ENCODE results near the gene ZBTB20.

ZBTB20 gene

GRCh38 chr3:114478801-114479200 is 668.3 kb downstream of the ZBTB20 start:
- H2BK120ac ChIP-seq (ENCODE audit: low read depth, low read length): no peak overlapping the region
- no peaks in the 10 kb centered on the region for H3K4me1 ChIP-seq (ENCODE audit: control insufficient read depth, insufficient read depth, low read depth, low read length)
- no peak overlapping the region for H4K8ac ChIP-seq (ENCODE audit: low read length)
- no peak overlapping the region for H3K23ac ChIP-seq (ENCODE audit: low read length in 2 of 2)
- H3K4ac ChIP-seq (ENCODE audit: low read depth in 1 of 2, low read length in 2 of 2): no peak overlapping the region
- H3K14ac ChIP-seq (ENCODE audit: low read length in 2 of 2): no peak overlapping the region
- H3K9me3 ChIP-seq (ENCODE audit: control insufficient read depth, low read length): no peaks in the 10 kb centered on the region
- no peak overlapping the region for H2BK15ac ChIP-seq (ENCODE audit: low read depth, poor library complexity, severe bottlenecking)
- no peak overlapping the region for H2AFZ ChIP-seq (ENCODE audit: low read depth, low read length)
- no peaks in the 10 kb centered on the region for H3K36me3 ChIP-seq (ENCODE audit: control insufficient read depth in 1 of 2, insufficient read depth in 2 of 2, low read depth in 1 of 2, low read length in 2 of 2)
- no peak overlapping the region for H2AK5ac ChIP-seq (ENCODE audit: low read length, severe bottlenecking)
- no peak overlapping the region for H3K4me2 ChIP-seq (ENCODE audit: low read length, poor library complexity, severe bottlenecking)
- no peak overlapping the region for H3K18ac ChIP-seq (ENCODE audit: low read depth in 1 of 2, low read length in 2 of 2)
- H3K27me3 ChIP-seq (ENCODE audit: control insufficient read depth in 1 of 2, insufficient read depth in 1 of 2, low read length in 2 of 2): no peaks in the 10 kb centered on the region
- peaks cover 23% of the 10 kb centered on the region for H3K79me1 ChIP-seq (replicated peaks; ENCODE audit: low read length, poor library complexity, severe bottlenecking)
- no peak overlapping the region for H3K27ac ChIP-seq (ENCODE audit: low read length, poor library complexity, severe bottlenecking)
- H2BK5ac ChIP-seq (ENCODE audit: low read depth, low read length, poor library complexity, severe bottlenecking): no peak overlapping the region
- no peak overlapping the region for H3K4me3 ChIP-seq (ENCODE audit: insufficient read depth in 1 of 2, low read depth in 1 of 2, low read length in 2 of 2)
- H3K9ac ChIP-seq (ENCODE audit: low read length): no peak overlapping the region
- H4K91ac ChIP-seq (ENCODE audit: low read length): no peak overlapping the region
- no peak overlapping the region for H2BK12ac ChIP-seq (ENCODE audit: low read length in 2 of 2)
- no peak for DNase-seq

- no peak overlapping the region for H2BK12ac ChIP-seq (ENCODE audit: low read length in 2 of 2)
- H3K9ac ChIP-seq (ENCODE audit: low read length): no peak overlapping the region
- H2BK15ac ChIP-seq (ENCODE audit: low read depth, poor library complexity, severe bottlenecking): no peak overlapping the region
- H3K4me3 ChIP-seq (ENCODE audit: insufficient read depth in 1 of 2, low read depth in 1 of 2, low read length in 2 of 2): no peak overlapping the region
- no peak overlapping the region for H3K18ac ChIP-seq (ENCODE audit: low read depth in 1 of 2, low read length in 2 of 2)
- H4K8ac ChIP-seq (ENCODE audit: low read length): no peak overlapping the region
- H3K23ac ChIP-seq (ENCODE audit: low read length in 2 of 2): no peak overlapping the region
- peaks cover 25% of the 10 kb centered on the region for H3K79me1 ChIP-seq (replicated peaks; ENCODE audit: low read length, poor library complexity, severe bottlenecking)
- DNase-seq: no peak
- H4K91ac ChIP-seq (ENCODE audit: low read length): no peak overlapping the region
- H3K27ac ChIP-seq (ENCODE audit: low read length, poor library complexity, severe bottlenecking): no peak overlapping the region
- H3K36me3 ChIP-seq (ENCODE audit: control insufficient read depth in 1 of 2, insufficient read depth in 2 of 2, low read depth in 1 of 2, low read length in 2 of 2): peaks cover 0 to 3% of the 10 kb centered on the region in 2 experiments
- no peak overlapping the region for H2BK120ac ChIP-seq (ENCODE audit: low read depth, low read length)
- H2BK5ac ChIP-seq (ENCODE audit: low read depth, low read length, poor library complexity, severe bottlenecking): no peak overlapping the region
- H3K14ac ChIP-seq (ENCODE audit: low read length in 2 of 2): no peak overlapping the region
- H3K27me3 ChIP-seq (ENCODE audit: control insufficient read depth in 1 of 2, insufficient read depth in 1 of 2, low read length in 2 of 2): no peaks in the 10 kb centered on the region
- no peaks in the 10 kb centered on the region for H3K9me3 ChIP-seq (ENCODE audit: control insufficient read depth, low read length)
- no peak overlapping the region for H2AK5ac ChIP-seq (ENCODE audit: low read length, severe bottlenecking)
- H3K4me2 ChIP-seq (ENCODE audit: low read length, poor library complexity, severe bottlenecking): no peak overlapping the region
- H2AFZ ChIP-seq (ENCODE audit: low read depth, low read length): no peak overlapping the region
- H3K4ac ChIP-seq (ENCODE audit: low read depth in 1 of 2, low read length in 2 of 2): no peak overlapping the region
- H3K4me1 ChIP-seq (ENCODE audit: control insufficient read depth, insufficient read depth, low read depth, low read length): no peaks in the 10 kb centered on the region
Measured at GRCh38 chr3:114476511-114476910, 670.6 kb downstream of the ZBTB20 start.

- no peak for DNase-seq
- Histone ChIP-seq H3K14ac (ENCODE audit: low read length in 2 of 2) (no peak overlapping the region), H3K4me2 (ENCODE audit: low read length, poor library complexity, severe bottlenecking) (no peak overlapping the region), H3K9ac (ENCODE audit: low read length) (no peak overlapping the region), H3K4ac (ENCODE audit: low read depth in 1 of 2, low read length in 2 of 2) (no peak overlapping the region), H2AFZ (ENCODE audit: low read depth, low read length) (no peak overlapping the region), H2AK5ac (ENCODE audit: low read length, severe bottlenecking) (no peak overlapping the region), H2BK12ac (ENCODE audit: low read length in 2 of 2) (no peak overlapping the region), H2BK5ac (ENCODE audit: low read depth, low read length, poor library complexity, severe bottlenecking) (no peak overlapping the region), H3K4me1 (ENCODE audit: control insufficient read depth, insufficient read depth, low read depth, low read length) (no peaks in the 10 kb centered on the region), H3K4me3 (ENCODE audit: insufficient read depth in 1 of 2, low read depth in 1 of 2, low read length in 2 of 2) (no peak overlapping the region), H2BK120ac (ENCODE audit: low read depth, low read length) (no peak overlapping the region), H4K8ac (ENCODE audit: low read length) (no peak overlapping the region), H3K23ac (ENCODE audit: low read length in 2 of 2) (no peak overlapping the region), H4K91ac (ENCODE audit: low read length) (no peak overlapping the region), H3K18ac (ENCODE audit: low read depth in 1 of 2, low read length in 2 of 2) (no peak overlapping the region), H3K79me1 (replicated peaks; ENCODE audit: low read length, poor library complexity, severe bottlenecking) (peaks cover 25% of the 10 kb centered on the region), H3K27me3 (ENCODE audit: control insufficient read depth in 1 of 2, insufficient read depth in 1 of 2, low read length in 2 of 2) (no peaks in the 10 kb centered on the region), H2BK15ac (ENCODE audit: low read depth, poor library complexity, severe bottlenecking) (no peak overlapping the region), H3K9me3 (ENCODE audit: control insufficient read depth, low read length) (no peaks in the 10 kb centered on the region), H3K27ac (ENCODE audit: low read length, poor library complexity, severe bottlenecking) (no peak overlapping the region), H3K36me3 (ENCODE audit: control insufficient read depth in 1 of 2, insufficient read depth in 2 of 2, low read depth in 1 of 2, low read length in 2 of 2) (peaks cover 0 to 3% of the 10 kb centered on the region in 2 experiments)
- 100% methylated on average over 1 of the region's 2 CpGs for WGBS
Measured at GRCh38 chr3:114471478-114471877, 675.6 kb downstream of the ZBTB20 start.

DNA sequence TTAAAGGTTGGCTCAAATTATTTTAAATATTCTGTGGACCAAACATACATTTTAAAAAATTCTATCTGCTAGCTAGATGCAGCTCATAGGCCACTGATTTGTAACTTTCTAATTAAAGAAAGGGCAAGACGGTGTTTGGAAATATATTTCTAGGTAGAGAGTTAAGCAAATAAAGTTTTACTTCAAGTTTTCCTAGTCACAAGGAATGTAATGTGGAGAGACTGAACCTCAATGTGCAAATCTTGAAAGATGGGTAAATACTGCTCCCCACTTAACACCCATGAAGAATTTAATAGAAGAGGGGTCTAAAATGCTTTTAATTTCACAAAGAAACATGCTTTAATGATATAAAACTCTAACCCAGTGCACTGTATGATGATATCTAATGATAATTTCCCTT is 678.0 kb downstream of the ZBTB20 start:
- H3K18ac ChIP-seq (ENCODE audit: low read depth in 1 of 2, low read length in 2 of 2): no peak overlapping the region
- H3K27ac ChIP-seq (ENCODE audit: low read length, poor library complexity, severe bottlenecking): no peak overlapping the region
- no peak overlapping the region for H3K23ac ChIP-seq (ENCODE audit: low read length in 2 of 2)
- H4K8ac ChIP-seq (ENCODE audit: low read length): no peak overlapping the region
- no peaks in the 10 kb centered on the region for H3K9me3 ChIP-seq (ENCODE audit: control insufficient read depth, low read length)
- H3K4ac ChIP-seq (ENCODE audit: low read depth in 1 of 2, low read length in 2 of 2): no peak overlapping the region
- H2BK120ac ChIP-seq (ENCODE audit: low read depth, low read length): no peak overlapping the region
- no peak overlapping the region for H3K9ac ChIP-seq (ENCODE audit: low read length)
- H3K4me1 ChIP-seq (ENCODE audit: control insufficient read depth, insufficient read depth, low read depth, low read length): no peaks in the 10 kb centered on the region
- no peak overlapping the region for H3K4me2 ChIP-seq (ENCODE audit: low read length, poor library complexity, severe bottlenecking)
- no peak for DNase-seq
- no peak overlapping the region for H3K4me3 ChIP-seq (ENCODE audit: insufficient read depth in 1 of 2, low read depth in 1 of 2, low read length in 2 of 2)
- H3K14ac ChIP-seq (ENCODE audit: low read length in 2 of 2): no peak overlapping the region
- no peak overlapping the region for H2BK12ac ChIP-seq (ENCODE audit: low read length in 2 of 2)
- H2BK5ac ChIP-seq (ENCODE audit: low read depth, low read length, poor library complexity, severe bottlenecking): no peak overlapping the region
- H3K79me1 ChIP-seq (replicated peaks; ENCODE audit: low read length, poor library complexity, severe bottlenecking): peaks cover 26% of the 10 kb centered on the region
- no CpG with 5 or more reads among the region's 1 CpG for WGBS
- no peak overlapping the region for H2BK15ac ChIP-seq (ENCODE audit: low read depth, poor library complexity, severe bottlenecking)
- H3K27me3 ChIP-seq (ENCODE audit: control insufficient read depth in 1 of 2, insufficient read depth in 1 of 2, low read length in 2 of 2): no peaks in the 10 kb centered on the region
- H2AFZ ChIP-seq (ENCODE audit: low read depth, low read length): no peak overlapping the region
- H3K36me3 ChIP-seq (ENCODE audit: control insufficient read depth in 1 of 2, insufficient read depth in 2 of 2, low read depth in 1 of 2, low read length in 2 of 2): peaks cover 0 to 3% of the 10 kb centered on the region in 2 experiments
- H2AK5ac ChIP-seq (ENCODE audit: low read length, severe bottlenecking): no peak overlapping the region
- H4K91ac ChIP-seq (ENCODE audit: low read length): no peak overlapping the region
